IMR-90 (cell line): ENCODE measurements around the gene ZFYVE28. TPM values are rescaled to one million over a fixed set of nuclear protein-coding genes. Genes with fewer than 3 reads are reported as not detected.

Source experiments
- ATAC-seq: fragments of 200-7000 bp; cut with Tn5 transposase; 2 replicates; pipeline ENCODE4 v1.9.1; 2020; ENCODE audit warnings: low read depth, mild to moderate bottlenecking, moderate library complexity
- BruUV-seq: library from RNA; stranded (reverse); fragments of 400-500 nt; replicated peaks from 2 replicates; lab custom pipeline; 2021; lab: Mats Ljungman, UMichigan
- CTCF ChIA-PET: fragments of 300-600 bp; formaldehyde crosslinking; extraction: SDS; loops from one replicate; lab custom pipeline; 2021; ENCODE audit warnings: antibody characterized with exemption; lab: Yijun Ruan, JAX
- POLR2A ChIA-PET: fragments of 300-600 bp; sonication (Branson Sonifier 250); formaldehyde crosslinking; loops from one replicate; lab custom pipeline; 2022; ENCODE audit warnings: antibody characterized with exemption; ENCODE audit not compliant: unreplicated experiment; lab: Charles Lee
- DNase-seq: peaks from one replicate; pipeline ENCODE4 v3.0.0; 2013
- H2AFZ ChIP-seq: replicated peaks from 2 replicates; pipeline ENCODE3; 2013; ENCODE audit warnings: low read length, mild to moderate bottlenecking; ENCODE audit not compliant: poor library complexity
- H2AK5ac ChIP-seq: 2 replicates; pipeline ENCODE4 v1.6.1; 2013; ENCODE audit warnings: low read depth, low read length, inconsistent platforms
- H2AK9ac ChIP-seq: replicated peaks from 2 replicates; pipeline ENCODE3; 2013; ENCODE audit warnings: mild to moderate bottlenecking, low read depth, low read length, moderate library complexity; ENCODE audit not compliant: poor library complexity
- H2BK120ac ChIP-seq: 2 replicates; pipeline ENCODE4 v1.6.1; 2013; ENCODE audit warnings: low read depth, low read length, inconsistent platforms
- H2BK15ac ChIP-seq: 3 replicates; pipeline ENCODE4 v1.6.1; 2013; ENCODE audit warnings: low read depth, low read length, inconsistent platforms
- H2BK20ac ChIP-seq: 2 replicates; pipeline ENCODE4 v1.6.1; 2013; ENCODE audit warnings: low read depth, mild to moderate bottlenecking, inconsistent platforms, low read length, moderate library complexity
- H2BK5ac ChIP-seq: 2 replicates; pipeline ENCODE4 v1.6.1; 2013; ENCODE audit warnings: mild to moderate bottlenecking, low read depth, low read length, inconsistent platforms; ENCODE audit not compliant: poor library complexity, severe bottlenecking
- H3K14ac ChIP-seq: replicated peaks from 2 replicates; pipeline ENCODE4 v1.6.1; 2013; ENCODE audit warnings: low read depth, low read length, inconsistent platforms
- H3K18ac ChIP-seq: 2 replicates; pipeline ENCODE4 v1.6.1; 2013; ENCODE audit warnings: low read depth, low read length, control low read depth
- H3K23ac ChIP-seq: 2 replicates; pipeline ENCODE4 v1.6.1; 2013; ENCODE audit warnings: low read depth, low read length, inconsistent platforms
- H3K27ac ChIP-seq: 2 replicates; pipeline ENCODE4 v1.5.1; 2013; ENCODE audit warnings: mild to moderate bottlenecking, control low read depth, low read length; ENCODE audit not compliant: insufficient read depth
- H3K27me3 ChIP-seq: 2 replicates; pipeline ENCODE4 v1.6.1; 2013; ENCODE audit warnings: low read length; ENCODE audit not compliant: control insufficient read depth, insufficient read depth
- H3K36me3 ChIP-seq: 2 replicates; pipeline ENCODE4 v1.6.1; 2013; ENCODE audit warnings: low read length, mixed read lengths; ENCODE audit not compliant: control insufficient read depth, insufficient read depth
- H3K4ac ChIP-seq: 2 replicates; pipeline ENCODE4 v1.6.1; 2013; ENCODE audit warnings: low read depth, low read length, inconsistent platforms
- H3K4me1 ChIP-seq: 2 replicates; pipeline ENCODE4 v1.6.1; 2013; ENCODE audit warnings: low read length, mixed read lengths; ENCODE audit not compliant: control insufficient read depth, insufficient read depth
- H3K4me2 ChIP-seq: 2 replicates; pipeline ENCODE4 v1.6.1; 2013; ENCODE audit warnings: low read depth, mild to moderate bottlenecking, control low read depth, low read length, moderate library complexity
- H3K4me3 ChIP-seq: 2 replicates; pipeline ENCODE4 v1.5.1; 2013; ENCODE audit warnings: low read depth, mild to moderate bottlenecking, control low read depth, low read length, moderate library complexity; ENCODE audit not compliant: insufficient read depth
- H3K56ac ChIP-seq: 2 replicates; pipeline ENCODE4 v1.6.1; 2013; ENCODE audit warnings: low read length, inconsistent platforms; ENCODE audit not compliant: insufficient read depth; ENCODE audit errors: extremely low read depth
- H3K79me1 ChIP-seq, 2 experiments: 2 replicates each; pipeline ENCODE4 v1.6.1; 2013; ENCODE audit warnings: low read length in 2 of 2, inconsistent platforms in 1 of 2, low read depth in 1 of 2
- H3K9ac ChIP-seq: 2 replicates; pipeline ENCODE4 v1.6.1; 2013; ENCODE audit warnings: low read depth, low read length, control low read depth
- H3K9me1 ChIP-seq: 2 replicates; pipeline ENCODE4 v1.6.1; 2013; ENCODE audit warnings: low read length, inconsistent platforms; ENCODE audit not compliant: insufficient read depth
- H3K9me3 ChIP-seq: 2 replicates; pipeline ENCODE4 v1.6.1; 2013; ENCODE audit warnings: low read length; ENCODE audit not compliant: control insufficient read depth, insufficient read depth
- H4K20me1 ChIP-seq: 2 replicates; pipeline ENCODE4 v1.6.1; 2013; ENCODE audit warnings: low read length, inconsistent platforms; ENCODE audit not compliant: insufficient read depth
- H4K5ac ChIP-seq: 2 replicates; pipeline ENCODE4 v1.6.1; 2013; ENCODE audit warnings: mild to moderate bottlenecking, low read depth, low read length, control low read depth
- H4K8ac ChIP-seq, 2 experiments: 2 replicates each; pipeline ENCODE4 v1.6.1; 2013; ENCODE audit warnings: low read depth in 2 of 2, low read length in 2 of 2, control low read depth in 1 of 2, inconsistent platforms in 1 of 2
- H4K91ac ChIP-seq: 2 replicates; pipeline ENCODE4 v1.6.1; 2013; ENCODE audit warnings: low read depth, low read length, inconsistent platforms; ENCODE audit not compliant: insufficient read depth
- BHLHE40 ChIP-seq: fragments of 150-350 bp; IDR thresholded peaks from 2 replicates; pipeline ENCODE4 v1.6.1; 2016; ENCODE audit warnings: mild to moderate bottlenecking, low read depth, low read length
- CEBPB ChIP-seq: IDR thresholded peaks from 2 replicates; pipeline ENCODE4 v1.6.1; 2012; ENCODE audit warnings: low read depth, low read length, improper control_type of control experiment
- CTCF ChIP-seq: conservative IDR thresholded peaks from 2 replicates; pipeline ENCODE4 v1.5.1; 2012; ENCODE audit warnings: mild to moderate bottlenecking, low read depth, low read length, improper control_type of control experiment
- ELK1 ChIP-seq: fragments of 150-350 bp; IDR thresholded peaks from 2 replicates; pipeline ENCODE4 v1.6.1; 2016; ENCODE audit warnings: low read depth, mild to moderate bottlenecking, low read length, moderate library complexity, borderline replicate concordance
- MAFK ChIP-seq: IDR thresholded peaks from 2 replicates; pipeline ENCODE4 v1.6.1; 2012; ENCODE audit warnings: low read depth, low read length, improper control_type of control experiment
- MAZ ChIP-seq: IDR thresholded peaks from 2 replicates; pipeline ENCODE4 v1.6.1; 2012; ENCODE audit warnings: low read depth, mild to moderate bottlenecking, low read length, improper control_type of control experiment, moderate library complexity, borderline replicate concordance
- MXI1 ChIP-seq: IDR thresholded peaks from 2 replicates; pipeline ENCODE4 v1.6.1; 2012; ENCODE audit warnings: low read depth, mild to moderate bottlenecking, low read length, moderate library complexity, borderline replicate concordance
- NFE2L2 ChIP-seq: fragments of 150-350 bp; IDR thresholded peaks from 2 replicates; pipeline ENCODE4 v1.6.1; 2016; ENCODE audit warnings: low read depth, mild to moderate bottlenecking, low read length
- POLR2A ChIP-seq: IDR thresholded peaks from 2 replicates; pipeline ENCODE4 v1.6.1; 2012; ENCODE audit warnings: mild to moderate bottlenecking, low read depth, low read length
- RAD21 ChIP-seq: IDR thresholded peaks from 2 replicates; pipeline ENCODE4 v1.6.1; 2012; ENCODE audit warnings: low read length, improper control_type of control experiment
- RCOR1 ChIP-seq: IDR thresholded peaks from 2 replicates; pipeline ENCODE4 v1.6.1; 2012; ENCODE audit warnings: mild to moderate bottlenecking, low read length, improper control_type of control experiment; ENCODE audit not compliant: insufficient replicate concordance
- SMC3 ChIP-seq: fragments of 150-350 bp; IDR thresholded peaks from 2 replicates; pipeline ENCODE4 v1.6.1; 2016; ENCODE audit warnings: low read depth, mild to moderate bottlenecking, antibody characterized with exemption, low read length, moderate library complexity
- USF2 ChIP-seq: fragments of 150-350 bp; IDR thresholded peaks from 2 replicates; pipeline ENCODE4 v1.6.1; 2017; ENCODE audit warnings: mild to moderate bottlenecking, antibody characterized with exemption, low read length, low read depth
- WGBS, 2 experiments: methylation state at CpG; one replicate each; pipeline versions ENCODE4 v1.1.5 to v1.1.7; 2013; ENCODE audit warnings: missing lambda C conversion rate in 2 of 2; ENCODE audit not compliant: insufficient read length in 1 of 2; ENCODE audit errors: extremely low coverage in 2 of 2; 5-methylcytosine and 5-hydroxymethylcytosine counted together
- dilution Hi-C: fragments of 300-500 bp; cut with HindIII; formaldehyde crosslinking; loops from one replicate; pipeline ENCODE4 v1.14.3; 2018; ENCODE audit warnings: low sequenced_read_pairs; ENCODE audit not compliant: unreplicated experiment
- in situ Hi-C: fragments of 300-500 bp; cut with MboI; formaldehyde crosslinking; loops from 3 replicates; pipeline ENCODE4 v1.14.3; 2019; ENCODE audit warnings: low sequenced_read_pairs, inconsistent platforms, mixed read lengths
- intact Hi-C: fragments of 100-400 bp; cut with micrococcal nuclease; formaldehyde crosslinking; loops from 2 replicates; pipeline ENCODE4 v1.10.0; 2022
- polyA plus RNA-seq, 3 experiments: library from polyadenylated mRNA; depleted of rRNA; stranded (reverse); fragments of >200 nt; gene quantifications; 2 replicates each; pipeline ENCODE4 v1.2.3, GENCODE V29; 2012; ENCODE audit warnings: low replicate concordance in 1 of 3
- total RNA-seq: library from RNA; depleted of rRNA; stranded (reverse); fragments of >200 nt; gene quantifications from 2 replicates; pipeline ENCODE4 v1.2.3, GENCODE V29; 2012

ZFYVE28 gene
- total and polyA plus RNA-seq, 2 of the 4 experiments (the other 2 are of a cell fraction) = 0.36 to 1.2 TPM

GRCh38 chr4:2462218-2462991 is 44.0 kb upstream of the ZFYVE28 start:
- in situ Hi-C loops (no loop called here), intact Hi-C loops (loop anchor here (5.0 kb wide), 1 partner anchor 220 kb away; the partner anchor contains the start of genes HAUS3 and POLN), dilution Hi-C loops (no loop called here)
- Histone ChIP-seq H3K36me3 (peaks cover 2% of the 10 kb centered on the region; the same call in 1 of the 2 replicates), H2AK5ac (no peak overlapping the region), H2BK20ac (no peak overlapping the region), H3K18ac (no peak overlapping the region), H2BK15ac (no peak overlapping the region), H3K14ac (no peak overlapping the region), H2BK5ac (no peak overlapping the region), H2AFZ (peak overlapping the region; percentile 93), H3K9ac (peak overlapping the region; percentile 50; the same call in 1 of the 2 replicates), H4K5ac (no peak overlapping the region), H2BK120ac (no peak overlapping the region), H3K9me3 (no peaks in the 10 kb centered on the region), H3K4ac (no peak overlapping the region), H3K4me3 (peak overlapping the region; percentile 37), H3K9me1 (peaks cover 3% of the 10 kb centered on the region; the same call in 1 of the 2 replicates), H3K27ac (peak overlapping the region; percentile 6; the same call in 1 of the 2 replicates), H4K91ac (no peak overlapping the region), H3K27me3 (peaks cover 8% of the 10 kb centered on the region), H3K4me2 (peak overlapping the region; percentile 74), H3K4me1 (peaks cover 2% of the 10 kb centered on the region; the same call in 1 of the 2 replicates), H3K79me1 (peaks cover 3 to 4% of the 10 kb centered on the region in 2 experiments; a peak in 1 of 4 replicates), H4K8ac (peak overlapping the region in 1 of 2 experiments; percentile 33; a peak in 1 of 4 replicates), H2AK9ac (peak overlapping the region; percentile 28), H3K56ac (no peak overlapping the region), H4K20me1 (no peaks in the 10 kb centered on the region; the same call in 1 of the 2 replicates), H3K23ac (no peak overlapping the region)
- peak; percentile 76 for DNase-seq
- ChIA-PET POLR2A (interaction anchor here (0.6 kb wide), 2 partner anchors 80 to 185 kb away, joined by 3 to 4 read pairs; no protein-coding TSS in a partner anchor), CTCF (interaction anchor here (0.6 kb wide), 2 partner anchors 242 to 979 kb away, joined by 3 read pairs; no protein-coding TSS in a partner anchor)
- WGBS, 2 experiments = 4% methylated on average over 51 of the region's 99 CpGs; no CpG with 5 or more reads in 1 of the 2 experiments
- BruUV-seq = no TSS peak
- ATAC-seq = peak; percentile 97
- no peak for TF ChIP-seq MAFK
- TF ChIP-seq NFE2L2 = no peak
- TF ChIP-seq MXI1 = peak; percentile 31; the same call in 1 of the 2 replicates
- no peak for TF ChIP-seq RCOR1
- TF ChIP-seq USF2 = 0 out of 2 replicates have a peak, but pooled peaks have one; percentile 21
- peak; percentile 47 for TF ChIP-seq SMC3
- TF ChIP-seq BHLHE40 = peak; percentile 71; the same call in 1 of the 2 replicates
- peak; percentile 62 for TF ChIP-seq RAD21
- no peak for TF ChIP-seq CEBPB
- no peak for TF ChIP-seq ELK1
- TF ChIP-seq MAZ = no peak
- TF ChIP-seq CTCF = peak; percentile 62
- no peak for TF ChIP-seq POLR2A
